HCT116 (cell line): ENCODE measurements around the gene LHX4. TPM values are rescaled to one million over a fixed set of nuclear protein-coding genes. Genes with fewer than 3 reads are reported as not detected.

ENCODE experiments used
- ATAC-seq: fragments of 200-7000 bp; cut with Tn5 transposase; 2 replicates; pipeline ENCODE4 v1.9.1; 2020; ENCODE audit warnings: mild to moderate bottlenecking, moderate library complexity
- BruUV-seq: library from RNA; stranded (reverse); fragments of 400-500 nt; replicated peaks from 2 replicates; lab custom pipeline; 2021; lab: Mats Ljungman, UMichigan
- CTCF ChIA-PET: fragments of 300-600 bp; sonication (Branson Sonifier 250); formaldehyde crosslinking; loops from one replicate; lab custom pipeline; 2021; ENCODE audit warnings: antibody characterized with exemption; lab: Charles Lee
- POLR2A ChIA-PET: fragments of 300-600, 350-600 bp; sonication (Branson Sonifier 250); formaldehyde crosslinking; loops from one replicate; lab custom pipeline; 2021; ENCODE audit warnings: antibody characterized with exemption; lab: Charles Lee
- RAD21 ChIA-PET, 2 experiments: fragments of 300-600 bp; sonication (Branson Sonifier 250); formaldehyde crosslinking; loops; one replicate each; lab custom pipeline; 2023; ENCODE audit warnings: low total read pairs in 2 of 2; ENCODE audit not compliant: uncharacterized antibody in 2 of 2, unreplicated experiment in 2 of 2, low non-redundant PET in 1 of 2; lab: Charles Lee
- DNase-seq: peaks from one replicate; pipeline ENCODE4 v3.0.0-alpha.2; 2010; ENCODE audit warnings: low read depth, low spot score
- H2AFZ ChIP-seq: fragments of 200-600 bp; shearing (Covaris generic), sonication (generic); 2 replicates; pipeline ENCODE4 v1.6.1; 2017; ENCODE audit warnings: low read depth, mixed run types, mixed read lengths, antibody characterized with exemption, low read length; ENCODE audit not compliant: poor library complexity, severe bottlenecking
- H3K27ac ChIP-seq: 2 replicates; pipeline ENCODE4 v1.5.1; 2012; ENCODE audit warnings: low read depth, low read length
- H3K27me3 ChIP-seq: fragments of 200-600 bp; sonication (generic); 2 replicates; pipeline ENCODE4 v1.6.1; 2016; ENCODE audit warnings: mixed run types, low read length, mixed read lengths; ENCODE audit not compliant: insufficient read depth
- H3K36me3 ChIP-seq, 2 experiments: fragments of 200-500 bp in 1 of 2; fragments of 200-600 bp in 1 of 2; sonication (Bioruptor generic) in 1 of 2; sonication (generic) in 1 of 2; 2 replicates each; pipeline versions ENCODE4 v1.5.1 to v1.6.1; 2014 to 2016; ENCODE audit warnings: low read length in 2 of 2, inconsistent platforms in 1 of 2, mixed read lengths in 1 of 2, mixed run types in 1 of 2; ENCODE audit not compliant: insufficient read depth in 2 of 2, control insufficient read depth in 1 of 2
- H3K4me1 ChIP-seq, 2 experiments: fragments of 200-600 bp in 1 of 2; sonication (generic) in 1 of 2; 2 replicates each; pipeline versions ENCODE4 v1.5.1 to v1.6.1; 2012 to 2017; ENCODE audit warnings: low read length in 2 of 2, inconsistent platforms in 1 of 2, mild to moderate bottlenecking in 1 of 2, mixed read lengths in 1 of 2, mixed run types in 1 of 2, moderate library complexity in 1 of 2; ENCODE audit not compliant: insufficient read depth in 2 of 2, control insufficient read depth in 1 of 2
- H3K4me2 ChIP-seq: fragments of 200-600 bp; sonication (generic); 2 replicates; pipeline ENCODE4 v1.6.1; 2017; ENCODE audit warnings: mixed run types, low read length, mixed read lengths
- H3K4me3 ChIP-seq, 2 experiments: fragments of 200-600 bp in 1 of 2; sonication (generic) in 1 of 2; replicated peaks in 1 of 2; 2 replicates each; pipeline ENCODE4 v1.5.1; 2011 to 2016; ENCODE audit warnings: low read length in 2 of 2, control low read depth in 1 of 2, low read depth in 1 of 2, mild to moderate bottlenecking in 1 of 2, mixed read lengths in 1 of 2, mixed run types in 1 of 2
- H3K79me2 ChIP-seq: fragments of 200-600 bp; sonication (generic); 2 replicates; pipeline ENCODE4 v1.6.1; 2017; ENCODE audit warnings: mild to moderate bottlenecking, mixed run types, low read length, moderate library complexity, mixed read lengths; ENCODE audit not compliant: insufficient read depth
- H3K9ac ChIP-seq: fragments of 200-600 bp; sonication (generic); 2 replicates; pipeline ENCODE4 v1.6.1; 2016; ENCODE audit warnings: low read length, mixed read lengths
- H3K9me2 ChIP-seq: fragments of 200-600 bp; sonication (generic), shearing (Covaris generic); 2 replicates; pipeline ENCODE4 v1.6.1; 2017; ENCODE audit warnings: mixed run types, mild to moderate bottlenecking, moderate library complexity; ENCODE audit not compliant: insufficient read depth
- H3K9me3 ChIP-seq, 2 experiments: fragments of 200-500 bp in 1 of 2; fragments of 200-600 bp in 1 of 2; sonication (Bioruptor generic) in 1 of 2; sonication (generic) in 1 of 2; 2 replicates each; pipeline ENCODE4 v1.6.1; 2014 to 2017; ENCODE audit warnings: low read length in 2 of 2, mixed read lengths in 2 of 2, inconsistent platforms in 1 of 2, low read depth in 1 of 2, mild to moderate bottlenecking in 1 of 2, mixed run types in 1 of 2, moderate library complexity in 1 of 2; ENCODE audit not compliant: control insufficient read depth in 1 of 2, insufficient read depth in 1 of 2
- H4K20me1 ChIP-seq: fragments of 200-600 bp; sonication (generic), shearing (Covaris generic); 2 replicates; pipeline ENCODE4 v1.6.1; 2017; ENCODE audit warnings: mixed run types, mild to moderate bottlenecking, moderate library complexity; ENCODE audit not compliant: insufficient read depth
- CBX3 ChIP-seq: IDR thresholded peaks from 2 replicates; pipeline ENCODE4 v1.6.1; 2012; ENCODE audit warnings: low read depth
- EGR1 ChIP-seq: IDR thresholded peaks from 2 replicates; pipeline ENCODE4 v1.6.1; 2012; ENCODE audit warnings: low read depth
- ELF1 ChIP-seq: IDR thresholded peaks from 2 replicates; pipeline ENCODE4 v1.6.1; 2012; ENCODE audit warnings: low read depth, borderline replicate concordance
- EZH2phosphoT487 ChIP-seq: fragments of 200-600 bp; IDR thresholded peaks from 2 replicates; pipeline ENCODE4 v1.6.1; 2018; ENCODE audit warnings: antibody characterized with exemption, borderline replicate concordance
- REST ChIP-seq: IDR thresholded peaks from 2 replicates; pipeline ENCODE4 v1.6.1; 2012; ENCODE audit warnings: low read depth
- ZBTB33 ChIP-seq: IDR thresholded peaks from 2 replicates; pipeline ENCODE4 v1.6.1; 2011; ENCODE audit warnings: mild to moderate bottlenecking, low read length, moderate library complexity; ENCODE audit not compliant: insufficient replicate concordance; ENCODE audit errors: extremely low read depth
- ZFX ChIP-seq: fragments of 450-650 bp; IDR thresholded peaks from 2 replicates; pipeline ENCODE4 v1.6.1; 2017
- intact Hi-C: fragments of 100-400 bp; cut with micrococcal nuclease; formaldehyde crosslinking; loops from 2 replicates; pipeline ENCODE4 v1.10.0; 2022
- total RNA-seq: library from RNA; stranded (reverse); gene quantifications from one replicate; pipeline ENCODE4 v1.2.1, GENCODE V29; 2021; ENCODE audit not compliant: unreplicated experiment

The LHX4 gene
- total RNA-seq, 1 experiment from 2014 or later = 0.44 TPM

- TF ChIP-seq ZFX (no peak), ZBTB33 (no peak), REST (no peak), ELF1 (no peak), EZH2phosphoT487 (no peak), CBX3 (no peak), EGR1 (no peak)
- DNase-seq (no peak), ATAC-seq (no peak)
- CTCF ChIA-PET = interaction anchor here (0.6 to 2.0 kb wide), 14 partner anchors 10 to 484 kb away, joined by 3 to 15 read pairs (median 4); no protein-coding TSS in a partner anchor
- no peak overlapping the region for H2AFZ ChIP-seq
- POLR2A ChIA-PET = interaction anchor here (0.9 kb wide), 1 partner anchor 43 kb away, joined by 3 read pairs; no protein-coding TSS in a partner anchor
- no peaks in the 10 kb centered on the region for H3K27me3 ChIP-seq
- H3K9me3 ChIP-seq = no peaks in the 10 kb centered on the region
- BruUV-seq = no TSS peak
- H3K4me3 ChIP-seq = no peak overlapping the region
- H3K79me2 ChIP-seq = no peaks in the 10 kb centered on the region
- intact Hi-C loops = loop anchor here (1.0 to 5.0 kb wide), 4 partner anchors 64 to 294 kb away; no protein-coding TSS in a partner anchor
- H3K27ac ChIP-seq = no peak overlapping the region
- no peaks in the 10 kb centered on the region for H4K20me1 ChIP-seq
- no peak overlapping the region for H3K9ac ChIP-seq
- RAD21 ChIA-PET = interaction anchor here (0.9 to 1.1 kb wide), 3 partner anchors 55 to 227 kb away, joined by 3 to 5 read pairs (median 3); no protein-coding TSS in a partner anchor
- H3K9me2 ChIP-seq = no peaks in the 10 kb centered on the region
- no peak overlapping the region for H3K4me2 ChIP-seq
- H3K4me1 ChIP-seq = no peaks in the 10 kb centered on the region
- peaks cover 2 to 6% of the 10 kb centered on the region in 2 experiments; a peak in 3 of 4 replicates for H3K36me3 ChIP-seq
These were observed 41.3 kb upstream of the LHX4 start for GRCh38 chr1:180188684-180189175.
